Endothelial cell of umbilical vein (primary cell): ENCODE data around the gene NFX1. TPM values are rescaled to one million over a fixed set of nuclear protein-coding genes. Genes with fewer than 3 reads are reported as not detected.

ENCODE experiments used
- BruUV-seq: library from RNA; stranded (reverse); fragments of 400-500 nt; replicated peaks from 2 replicates; lab custom pipeline; 2021; lab: Mats Ljungman, UMichigan
- CTCF ChIA-PET: fragments of 300-600, 350-600 bp; sonication (Branson Sonifier 250); formaldehyde crosslinking; loops from one replicate; lab custom pipeline; 2021; ENCODE audit warnings: antibody characterized with exemption, inconsistent platforms; lab: Charles Lee
- POLR2A ChIA-PET: fragments of 300-600, 350-600 bp; sonication (Branson Sonifier 250); formaldehyde crosslinking; loops from one replicate; lab custom pipeline; 2021; ENCODE audit warnings: antibody characterized with exemption, inconsistent platforms; lab: Charles Lee
- DNase-seq: peaks from one replicate; pipeline ENCODE4 v3.0.0-alpha.2; 2011; ENCODE audit warnings: low read depth, low spot score
- FAIRE-seq: peaks from 2 replicates; lab custom pipeline; 2011; peaks lifted over from hg19 to GRCh38; lab: Jason Lieb, UNC
- H2AFZ ChIP-seq: 2 replicates; pipeline ENCODE4 v1.6.0; 2012; ENCODE audit warnings: low read depth, low read length, control low read depth, inconsistent platforms
- H3K27ac ChIP-seq: 2 replicates; pipeline ENCODE4 v1.5.1; 2011; ENCODE audit warnings: low read depth, mild to moderate bottlenecking, control low read depth, low read length, moderate library complexity; ENCODE audit not compliant: insufficient read depth
- H3K27me3 ChIP-seq, 2 experiments: 2 replicates each; pipeline versions ENCODE4 v1.6.0 to v1.6.1; 2011; ENCODE audit warnings: low read length in 2 of 2, mixed read lengths in 1 of 2; ENCODE audit not compliant: control insufficient read depth in 2 of 2, insufficient read depth in 2 of 2
- H3K36me3 ChIP-seq, 2 experiments: 2 replicates in 1 of 2; 3 replicates in 1 of 2; pipeline ENCODE4 v1.5.1; 2011; ENCODE audit warnings: low read length in 2 of 2, mild to moderate bottlenecking in 1 of 2, moderate library complexity in 1 of 2; ENCODE audit not compliant: control insufficient read depth in 2 of 2, insufficient read depth in 2 of 2; ENCODE audit errors: extremely low read depth in 1 of 2
- H3K4me1 ChIP-seq: 3 replicates; pipeline ENCODE4 v1.5.1; 2011; ENCODE audit warnings: mild to moderate bottlenecking, low read length; ENCODE audit not compliant: control insufficient read depth, insufficient read depth; ENCODE audit errors: extremely low read depth
- H3K4me2 ChIP-seq: 2 replicates; pipeline ENCODE4 v1.6.1; 2011; ENCODE audit warnings: low read length, control low read depth, mixed read lengths; ENCODE audit not compliant: insufficient read depth
- H3K4me3 ChIP-seq, 3 experiments: fragments of 200-600 bp in 1 of 3; sonication (generic), shearing (Covaris generic) in 1 of 3; replicated peaks in 1 of 3; 2 replicates each; pipeline ENCODE4 v1.5.1; 2011 to 2016; ENCODE audit warnings: control low read depth in 3 of 3, low read length in 3 of 3, mild to moderate bottlenecking in 2 of 3, inconsistent platforms in 1 of 3, low read depth in 1 of 3, moderate library complexity in 1 of 3; ENCODE audit not compliant: insufficient read depth in 1 of 3
- H3K79me2 ChIP-seq: 2 replicates; pipeline ENCODE4 v1.6.0; 2012; ENCODE audit warnings: low read length, inconsistent platforms; ENCODE audit not compliant: control insufficient read depth, insufficient read depth
- H3K9ac ChIP-seq: replicated peaks from 2 replicates; pipeline ENCODE3; 2011; ENCODE audit warnings: low read length, control low read depth; ENCODE audit not compliant: insufficient read depth; ENCODE audit errors: extremely low read depth
- H3K9me1 ChIP-seq: replicated peaks from 3 replicates; pipeline ENCODE4 v1.6.0; 2011; ENCODE audit warnings: mild to moderate bottlenecking, low read length; ENCODE audit not compliant: control insufficient read depth, insufficient read depth; ENCODE audit errors: extremely low read depth
- H3K9me3 ChIP-seq: replicated peaks from 2 replicates; pipeline ENCODE4 v1.5.1; 2012; ENCODE audit warnings: low read length, inconsistent platforms; ENCODE audit not compliant: control insufficient read depth, insufficient read depth
- H4K20me1 ChIP-seq: replicated peaks from 2 replicates; pipeline ENCODE3; 2011; ENCODE audit warnings: mild to moderate bottlenecking, low read length; ENCODE audit not compliant: control insufficient read depth, insufficient read depth; ENCODE audit errors: extremely low read depth
- EZH2 ChIP-seq: IDR thresholded peaks from 2 replicates; pipeline ENCODE4 v1.6.1; 2012; ENCODE audit warnings: borderline replicate concordance, low read depth, mild to moderate bottlenecking, moderate library complexity, low read length, inconsistent platforms; ENCODE audit not compliant: severe bottlenecking
- FOS ChIP-seq: IDR thresholded peaks from 2 replicates; pipeline ENCODE4 v1.6.1; 2011; ENCODE audit warnings: mild to moderate bottlenecking, low read length, moderate library complexity, borderline replicate concordance; ENCODE audit not compliant: insufficient read depth
- GATA2 ChIP-seq: IDR thresholded peaks from 2 replicates; pipeline ENCODE4 v1.7.0; 2011; ENCODE audit warnings: low read depth, mild to moderate bottlenecking, moderate library complexity, mixed read lengths, low read length; ENCODE audit not compliant: insufficient read length, insufficient read depth
- JUN ChIP-seq: IDR thresholded peaks from 2 replicates; pipeline ENCODE4 v1.6.1; 2011; ENCODE audit warnings: borderline replicate concordance, low read depth; ENCODE audit not compliant: insufficient read length, insufficient read depth
- MYC ChIP-seq: IDR thresholded peaks from one replicate; pipeline ENCODE4 v1.6.1; 2011; ENCODE audit warnings: mild to moderate bottlenecking, low read depth, low read length
- POLR2A ChIP-seq: IDR thresholded peaks from 2 replicates; pipeline ENCODE4 v1.6.1; 2012; ENCODE audit warnings: low read depth, mild to moderate bottlenecking, control low read depth, low read length
- POLR2AphosphoS5 ChIP-seq: IDR thresholded peaks from 2 replicates; pipeline ENCODE4 v1.6.1; 2012; ENCODE audit warnings: low read depth, mild to moderate bottlenecking, control low read depth, low read length, moderate library complexity; ENCODE audit not compliant: insufficient read depth
- dilution Hi-C: fragments of 300-500 bp; cut with MboI; formaldehyde crosslinking; loops from one replicate; pipeline ENCODE4 v1.15.0; 2019; ENCODE audit warnings: low sequenced_read_pairs; ENCODE audit not compliant: extremely low pct_ligation_motif_present
- intact Hi-C: fragments of 100-400 bp; cut with micrococcal nuclease; formaldehyde crosslinking; loops from one replicate; pipeline ENCODE4 v1.10.0; 2022
- polyA plus RNA-seq, 4 experiments: library from polyadenylated mRNA; depleted of rRNA in 3 of 4; stranded (reverse) in 3 of 4; unstranded in 1 of 4; fragments of >200 nt; gene quantifications; 2 replicates each; pipeline versions ENCODE4 v1.2.1 to v1.2.3, GENCODE V29; 2011 to 2012; ENCODE audit warnings: missing spikeins in 1 of 4
- total RNA-seq: library from RNA; stranded (reverse); gene quantifications from 2 replicates; pipeline ENCODE4 v1.2.3, GENCODE V29; 2021
- TF ChIP-seq, protein P1 (sequence below): IDR thresholded peaks from 2 replicates; pipeline ENCODE4 v1.6.1; 2011; ENCODE audit not compliant: insufficient read depth, insufficient read length
- TF ChIP-seq, protein P2 (sequence below), 2 donors: IDR thresholded peaks; 1 replicate in 1 of 2; 2 replicates in 1 of 2; pipeline ENCODE4 v1.5.1; 2011; ENCODE audit warnings: low read length in 2 of 2, mild to moderate bottlenecking in 2 of 2, moderate library complexity in 2 of 2, control low read depth in 1 of 2, inconsistent platforms in 1 of 2, low read depth in 1 of 2; ENCODE audit not compliant: insufficient read depth in 1 of 2; ENCODE audit errors: extremely low read depth in 1 of 2

The NFX1 gene
- total and polyA plus RNA-seq, 2 donors (not counting 3 experiments of a cell fraction or from before 2014, with no cell fraction given): 19.3 to 21.7 TPM

DNA sequence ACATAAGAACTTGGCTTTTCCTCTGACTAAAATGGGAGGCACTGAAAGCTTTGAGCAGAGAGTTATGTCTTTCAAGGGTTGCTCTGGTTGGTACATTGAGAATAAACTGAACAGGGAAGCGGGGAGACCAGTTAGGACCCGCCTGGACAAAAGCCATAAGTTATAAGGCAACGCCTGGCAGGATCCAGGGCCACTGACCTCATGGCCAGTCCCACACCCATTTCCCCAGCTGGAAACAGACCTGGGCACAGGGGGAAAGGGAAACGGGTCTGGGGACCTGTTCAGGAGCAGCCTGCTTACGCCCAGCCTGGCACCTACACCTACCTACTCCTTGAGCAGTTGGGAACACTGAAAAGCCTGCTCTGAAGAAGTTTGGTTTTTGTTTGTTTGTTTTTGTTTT lies 49.0 kb upstream of the NFX1 start:
- ChIA-PET POLR2A (no interaction called here), CTCF (interaction anchor here (0.9 to 2.0 kb wide), 3 partner anchors 15 to 79 kb away, joined by 3 to 7 read pairs (median 3); no protein-coding TSS in a partner anchor)
- Histone ChIP-seq H3K27ac (no peak overlapping the region), H2AFZ (no peak overlapping the region), H4K20me1 (no peaks in the 10 kb centered on the region), H3K4me1 (no peaks in the 10 kb centered on the region), H3K79me2 (no peaks in the 10 kb centered on the region), H3K27me3 (peaks cover 0 to 4% of the 10 kb centered on the region in 2 experiments), H3K9me1 (no peaks in the 10 kb centered on the region), H3K36me3 (no peaks in the 10 kb centered on the region), H3K4me3 (no peak overlapping the region), H3K9me3 (no peaks in the 10 kb centered on the region), H3K4me2 (no peak overlapping the region), H3K9ac (no peak overlapping the region)
- BruUV-seq: no TSS peak
- TF ChIP-seq EZH2 (no peak), JUN (no peak), GATA2 (no peak), MYC (no peak), FOS (no peak), POLR2A (no peak), POLR2AphosphoS5 (no peak)
- TF ChIP-seq, protein P1, sequence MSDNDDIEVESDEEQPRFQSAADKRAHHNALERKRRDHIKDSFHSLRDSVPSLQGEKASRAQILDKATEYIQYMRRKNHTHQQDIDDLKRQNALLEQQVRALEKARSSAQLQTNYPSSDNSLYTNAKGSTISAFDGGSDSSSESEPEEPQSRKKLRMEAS: no peak
- TF ChIP-seq, protein P2, sequence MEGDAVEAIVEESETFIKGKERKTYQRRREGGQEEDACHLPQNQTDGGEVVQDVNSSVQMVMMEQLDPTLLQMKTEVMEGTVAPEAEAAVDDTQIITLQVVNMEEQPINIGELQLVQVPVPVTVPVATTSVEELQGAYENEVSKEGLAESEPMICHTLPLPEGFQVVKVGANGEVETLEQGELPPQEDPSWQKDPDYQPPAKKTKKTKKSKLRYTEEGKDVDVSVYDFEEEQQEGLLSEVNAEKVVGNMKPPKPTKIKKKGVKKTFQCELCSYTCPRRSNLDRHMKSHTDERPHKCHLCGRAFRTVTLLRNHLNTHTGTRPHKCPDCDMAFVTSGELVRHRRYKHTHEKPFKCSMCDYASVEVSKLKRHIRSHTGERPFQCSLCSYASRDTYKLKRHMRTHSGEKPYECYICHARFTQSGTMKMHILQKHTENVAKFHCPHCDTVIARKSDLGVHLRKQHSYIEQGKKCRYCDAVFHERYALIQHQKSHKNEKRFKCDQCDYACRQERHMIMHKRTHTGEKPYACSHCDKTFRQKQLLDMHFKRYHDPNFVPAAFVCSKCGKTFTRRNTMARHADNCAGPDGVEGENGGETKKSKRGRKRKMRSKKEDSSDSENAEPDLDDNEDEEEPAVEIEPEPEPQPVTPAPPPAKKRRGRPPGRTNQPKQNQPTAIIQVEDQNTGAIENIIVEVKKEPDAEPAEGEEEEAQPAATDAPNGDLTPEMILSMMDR (IDR thresholded peaks at IDR 0.05; ENCODE audit: extremely low read depth in 1 of 2, insufficient read depth in 1 of 2, low read depth in 1 of 2, low read length in 2 of 2): no peak
- FAIRE-seq (no peak), DNase-seq (no peak)
- dilution Hi-C loops (no loop called here), intact Hi-C loops (no loop called here)
